ENCODE measurements around the gene OPRL1. TPM values are rescaled to one million over a fixed set of nuclear protein-coding genes. Genes with fewer than 3 reads are reported as not detected.

The OPRL1 gene
- total RNA-seq, 1 experiment from 2014 or later: 3.9 TPM

DNA sequence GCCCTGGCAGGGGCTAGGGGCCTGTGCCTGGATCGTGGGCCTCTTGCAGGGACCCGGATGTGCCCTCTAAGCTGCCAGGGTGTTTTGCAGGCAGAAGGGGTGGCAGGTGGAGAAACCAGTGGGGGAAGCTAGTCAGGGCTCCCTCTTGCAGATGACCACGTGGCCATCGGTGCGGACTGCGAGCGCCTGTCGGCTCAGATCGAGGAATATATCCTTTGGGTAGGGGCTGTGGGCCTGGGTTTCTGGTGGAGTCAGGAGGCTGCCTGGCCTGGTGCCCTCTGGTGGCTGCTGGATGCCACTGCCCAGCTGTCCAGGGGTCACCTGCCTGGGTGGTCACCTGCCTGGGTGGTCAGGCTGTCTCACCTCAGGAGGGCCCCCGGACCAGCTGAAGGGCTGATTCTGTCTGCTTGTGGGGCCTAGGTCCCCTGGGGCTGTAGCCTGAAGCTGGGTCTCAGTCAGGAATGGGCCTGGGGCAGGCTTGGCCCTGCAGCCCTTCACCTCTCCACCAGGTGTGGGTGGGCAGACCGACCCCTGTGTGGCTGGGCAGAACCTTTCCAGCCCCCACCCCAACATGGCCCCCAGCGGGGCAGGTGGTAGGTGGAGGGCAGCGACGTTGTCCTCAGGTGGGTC lies 10.2 kb upstream of the OPRL1 start:
- peak; percentile 68 for ATAC-seq
- ChIA-PET POLR2A (no interaction called here), CTCF (no interaction called here)
- Histone ChIP-seq H3K36me3 (ENCODE audit: control insufficient read depth, insufficient read depth, low read length) (no peaks in the 10 kb centered on the region), H3K4me1 (ENCODE audit: control insufficient read depth, insufficient read depth, low read length) (peaks cover 15% of the 10 kb centered on the region), H3K9me3 (ENCODE audit: control insufficient read depth, insufficient read depth, low read depth, low read length) (no peaks in the 10 kb centered on the region), H3K4me3 (ENCODE audit: low read depth in 2 of 2, low read length in 2 of 2) (no peak overlapping the region), H3K27me3 (ENCODE audit: control insufficient read depth, insufficient read depth, low read length) (no peaks in the 10 kb centered on the region), H3K27ac (ENCODE audit: low read length) (no peak overlapping the region)
- DNase-seq (ENCODE audit: low read depth, low spot score): no peak
- TF ChIP-seq TCF7L2 (IDR thresholded peaks at IDR 0.05; ENCODE audit: low read depth, low read length): no peak
- no peak for TF ChIP-seq POLR2AphosphoS5 (IDR thresholded peaks at IDR 0.05; ENCODE audit: low read depth, low read length)
- TF ChIP-seq, protein P1, sequence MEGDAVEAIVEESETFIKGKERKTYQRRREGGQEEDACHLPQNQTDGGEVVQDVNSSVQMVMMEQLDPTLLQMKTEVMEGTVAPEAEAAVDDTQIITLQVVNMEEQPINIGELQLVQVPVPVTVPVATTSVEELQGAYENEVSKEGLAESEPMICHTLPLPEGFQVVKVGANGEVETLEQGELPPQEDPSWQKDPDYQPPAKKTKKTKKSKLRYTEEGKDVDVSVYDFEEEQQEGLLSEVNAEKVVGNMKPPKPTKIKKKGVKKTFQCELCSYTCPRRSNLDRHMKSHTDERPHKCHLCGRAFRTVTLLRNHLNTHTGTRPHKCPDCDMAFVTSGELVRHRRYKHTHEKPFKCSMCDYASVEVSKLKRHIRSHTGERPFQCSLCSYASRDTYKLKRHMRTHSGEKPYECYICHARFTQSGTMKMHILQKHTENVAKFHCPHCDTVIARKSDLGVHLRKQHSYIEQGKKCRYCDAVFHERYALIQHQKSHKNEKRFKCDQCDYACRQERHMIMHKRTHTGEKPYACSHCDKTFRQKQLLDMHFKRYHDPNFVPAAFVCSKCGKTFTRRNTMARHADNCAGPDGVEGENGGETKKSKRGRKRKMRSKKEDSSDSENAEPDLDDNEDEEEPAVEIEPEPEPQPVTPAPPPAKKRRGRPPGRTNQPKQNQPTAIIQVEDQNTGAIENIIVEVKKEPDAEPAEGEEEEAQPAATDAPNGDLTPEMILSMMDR (IDR thresholded peaks at IDR 0.05): peak; percentile 97
- TF ChIP-seq SIN3A (IDR thresholded peaks at IDR 0.05; ENCODE audit: borderline replicate concordance, insufficient read depth, low read depth, low read length): no peak
- intact Hi-C loops (cut with micrococcal nuclease; ENCODE audit: unreplicated experiment) (no loop called here), in situ Hi-C loops (cut with HindIII; ENCODE audit: low pct_unique_long_range_greater_than_20kb, low sequenced_read_pairs) (no loop called here)
- BruUV-seq (replicated peaks): no TSS peak

DNA sequence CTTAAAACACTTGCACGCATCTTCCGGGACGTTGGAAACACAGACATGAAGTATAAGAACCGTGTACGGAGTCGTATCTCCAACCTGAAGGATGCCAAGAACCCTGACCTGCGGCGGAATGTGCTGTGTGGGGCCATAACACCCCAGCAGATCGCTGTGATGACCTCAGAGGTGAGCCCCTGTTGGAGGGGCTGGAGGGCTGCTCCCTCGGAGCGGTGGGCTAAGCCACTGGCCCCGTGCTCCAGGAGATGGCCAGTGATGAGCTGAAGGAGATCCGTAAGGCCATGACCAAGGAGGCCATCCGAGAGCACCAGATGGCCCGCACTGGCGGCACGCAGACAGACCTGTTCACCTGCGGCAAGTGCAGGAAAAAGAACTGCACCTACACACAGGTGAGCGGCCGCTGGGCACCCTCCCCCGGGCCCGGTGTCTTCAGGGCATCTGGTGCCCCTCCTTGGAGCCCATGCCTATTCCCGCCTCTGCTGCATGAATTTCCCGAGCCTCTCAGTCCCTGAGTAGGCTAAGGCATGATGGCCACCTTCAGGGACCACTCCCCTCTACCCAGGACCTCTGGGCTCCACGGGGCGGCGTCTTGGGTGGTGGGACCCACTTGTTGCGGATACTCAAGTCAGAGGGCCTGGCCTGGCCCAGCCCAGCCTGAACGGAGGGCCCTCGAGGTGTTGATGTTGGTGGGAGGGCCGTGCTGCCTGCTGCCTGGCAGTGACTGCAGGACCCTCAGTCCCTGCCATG lies 9.5 kb upstream of the OPRL1 start:
- POLR2A ChIA-PET: no interaction called here
- no peaks in the 10 kb centered on the region for H3K27me3 ChIP-seq (ENCODE audit: control insufficient read depth, insufficient read depth, low read length)
- TF ChIP-seq, protein P2, sequence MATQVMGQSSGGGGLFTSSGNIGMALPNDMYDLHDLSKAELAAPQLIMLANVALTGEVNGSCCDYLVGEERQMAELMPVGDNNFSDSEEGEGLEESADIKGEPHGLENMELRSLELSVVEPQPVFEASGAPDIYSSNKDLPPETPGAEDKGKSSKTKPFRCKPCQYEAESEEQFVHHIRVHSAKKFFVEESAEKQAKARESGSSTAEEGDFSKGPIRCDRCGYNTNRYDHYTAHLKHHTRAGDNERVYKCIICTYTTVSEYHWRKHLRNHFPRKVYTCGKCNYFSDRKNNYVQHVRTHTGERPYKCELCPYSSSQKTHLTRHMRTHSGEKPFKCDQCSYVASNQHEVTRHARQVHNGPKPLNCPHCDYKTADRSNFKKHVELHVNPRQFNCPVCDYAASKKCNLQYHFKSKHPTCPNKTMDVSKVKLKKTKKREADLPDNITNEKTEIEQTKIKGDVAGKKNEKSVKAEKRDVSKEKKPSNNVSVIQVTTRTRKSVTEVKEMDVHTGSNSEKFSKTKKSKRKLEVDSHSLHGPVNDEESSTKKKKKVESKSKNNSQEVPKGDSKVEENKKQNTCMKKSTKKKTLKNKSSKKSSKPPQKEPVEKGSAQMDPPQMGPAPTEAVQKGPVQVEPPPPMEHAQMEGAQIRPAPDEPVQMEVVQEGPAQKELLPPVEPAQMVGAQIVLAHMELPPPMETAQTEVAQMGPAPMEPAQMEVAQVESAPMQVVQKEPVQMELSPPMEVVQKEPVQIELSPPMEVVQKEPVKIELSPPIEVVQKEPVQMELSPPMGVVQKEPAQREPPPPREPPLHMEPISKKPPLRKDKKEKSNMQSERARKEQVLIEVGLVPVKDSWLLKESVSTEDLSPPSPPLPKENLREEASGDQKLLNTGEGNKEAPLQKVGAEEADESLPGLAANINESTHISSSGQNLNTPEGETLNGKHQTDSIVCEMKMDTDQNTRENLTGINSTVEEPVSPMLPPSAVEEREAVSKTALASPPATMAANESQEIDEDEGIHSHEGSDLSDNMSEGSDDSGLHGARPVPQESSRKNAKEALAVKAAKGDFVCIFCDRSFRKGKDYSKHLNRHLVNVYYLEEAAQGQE (IDR thresholded peaks at IDR 0.05; ENCODE audit: insufficient read depth in 1 of 2, low read depth in 2 of 2, low read length in 1 of 2): no peak
- TF ChIP-seq SIN3A (IDR thresholded peaks at IDR 0.05; ENCODE audit: borderline replicate concordance, insufficient read depth, low read depth, low read length) (no peak), POLR2AphosphoS5 (IDR thresholded peaks at IDR 0.05; ENCODE audit: low read depth, low read length) (no peak), TCF7L2 (IDR thresholded peaks at IDR 0.05; ENCODE audit: low read depth, low read length) (no peak)
- TF ChIP-seq, protein P1 (IDR thresholded peaks at IDR 0.05): no peak
- CTCF ChIA-PET: interaction anchor here (0.6 kb wide), 1 partner anchor 20 kb away, joined by 3 read pairs; no protein-coding TSS in a partner anchor
- peaks cover 10% of the 10 kb centered on the region for H3K4me1 ChIP-seq (ENCODE audit: control insufficient read depth, insufficient read depth, low read length)
- H3K27ac ChIP-seq (ENCODE audit: low read length): no peak overlapping the region
- no TSS peak for BruUV-seq (replicated peaks)
- in situ Hi-C loops (cut with HindIII; ENCODE audit: low pct_unique_long_range_greater_than_20kb, low sequenced_read_pairs) (no loop called here), intact Hi-C loops (cut with micrococcal nuclease; ENCODE audit: unreplicated experiment) (no loop called here)
- H3K9me3 ChIP-seq (ENCODE audit: control insufficient read depth, insufficient read depth, low read depth, low read length): no peaks in the 10 kb centered on the region
- no peak overlapping the region for H3K4me3 ChIP-seq (ENCODE audit: low read depth in 2 of 2, low read length in 2 of 2)
- no peaks in the 10 kb centered on the region for H3K36me3 ChIP-seq (ENCODE audit: control insufficient read depth, insufficient read depth, low read length)
- DNase-seq (ENCODE audit: low read depth, low spot score) (no peak), ATAC-seq (no peak)

Data from Panc1 (cell line).